Measurements from ENCODE around the gene STRADA.

DNA sequence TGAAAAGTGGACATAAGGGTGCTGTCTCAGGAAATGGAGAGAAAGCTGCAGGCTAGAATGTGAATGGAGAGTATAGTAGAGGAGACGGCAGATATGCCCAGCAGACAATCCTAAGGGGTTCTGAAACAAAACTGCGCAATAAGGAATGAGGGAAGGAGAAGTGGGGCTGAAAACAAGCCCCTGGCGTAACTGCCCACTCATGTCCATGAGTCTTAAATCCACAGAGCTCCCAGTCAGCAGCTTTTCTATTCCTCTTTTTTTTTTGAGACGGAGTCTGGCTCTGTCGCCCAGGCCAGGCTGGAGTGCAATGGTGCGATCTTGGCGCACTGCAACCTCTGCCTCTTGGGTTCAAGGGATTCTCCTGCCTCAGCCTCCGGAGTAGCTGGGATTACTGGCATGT lies 5.9 kb downstream of the STRADA start:
- TF ChIP-seq, protein P1, sequence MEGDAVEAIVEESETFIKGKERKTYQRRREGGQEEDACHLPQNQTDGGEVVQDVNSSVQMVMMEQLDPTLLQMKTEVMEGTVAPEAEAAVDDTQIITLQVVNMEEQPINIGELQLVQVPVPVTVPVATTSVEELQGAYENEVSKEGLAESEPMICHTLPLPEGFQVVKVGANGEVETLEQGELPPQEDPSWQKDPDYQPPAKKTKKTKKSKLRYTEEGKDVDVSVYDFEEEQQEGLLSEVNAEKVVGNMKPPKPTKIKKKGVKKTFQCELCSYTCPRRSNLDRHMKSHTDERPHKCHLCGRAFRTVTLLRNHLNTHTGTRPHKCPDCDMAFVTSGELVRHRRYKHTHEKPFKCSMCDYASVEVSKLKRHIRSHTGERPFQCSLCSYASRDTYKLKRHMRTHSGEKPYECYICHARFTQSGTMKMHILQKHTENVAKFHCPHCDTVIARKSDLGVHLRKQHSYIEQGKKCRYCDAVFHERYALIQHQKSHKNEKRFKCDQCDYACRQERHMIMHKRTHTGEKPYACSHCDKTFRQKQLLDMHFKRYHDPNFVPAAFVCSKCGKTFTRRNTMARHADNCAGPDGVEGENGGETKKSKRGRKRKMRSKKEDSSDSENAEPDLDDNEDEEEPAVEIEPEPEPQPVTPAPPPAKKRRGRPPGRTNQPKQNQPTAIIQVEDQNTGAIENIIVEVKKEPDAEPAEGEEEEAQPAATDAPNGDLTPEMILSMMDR (conservative IDR thresholded peaks at IDR 0.05; ENCODE audit: low read depth in 2 of 2): no peak
- no peak for TF ChIP-seq EZH2phosphoT487 (IDR thresholded peaks at IDR 0.05; ENCODE audit: unreplicated experiment)
- TF ChIP-seq EZH2 (IDR thresholded peaks at IDR 0.05; ENCODE audit: low read depth, unreplicated experiment): no peak
- no peak for TF ChIP-seq CREB1 (CRISPR knock-in tag; IDR thresholded peaks at IDR 0.05; ENCODE audit: low read depth)
- no peak for TF ChIP-seq NANOG (IDR thresholded peaks at IDR 0.05; ENCODE audit: borderline replicate concordance)
- no peak for TF ChIP-seq POLR2AphosphoS5 (IDR thresholded peaks at IDR 0.05; ENCODE audit: low read depth)
- TF ChIP-seq, protein P2, sequence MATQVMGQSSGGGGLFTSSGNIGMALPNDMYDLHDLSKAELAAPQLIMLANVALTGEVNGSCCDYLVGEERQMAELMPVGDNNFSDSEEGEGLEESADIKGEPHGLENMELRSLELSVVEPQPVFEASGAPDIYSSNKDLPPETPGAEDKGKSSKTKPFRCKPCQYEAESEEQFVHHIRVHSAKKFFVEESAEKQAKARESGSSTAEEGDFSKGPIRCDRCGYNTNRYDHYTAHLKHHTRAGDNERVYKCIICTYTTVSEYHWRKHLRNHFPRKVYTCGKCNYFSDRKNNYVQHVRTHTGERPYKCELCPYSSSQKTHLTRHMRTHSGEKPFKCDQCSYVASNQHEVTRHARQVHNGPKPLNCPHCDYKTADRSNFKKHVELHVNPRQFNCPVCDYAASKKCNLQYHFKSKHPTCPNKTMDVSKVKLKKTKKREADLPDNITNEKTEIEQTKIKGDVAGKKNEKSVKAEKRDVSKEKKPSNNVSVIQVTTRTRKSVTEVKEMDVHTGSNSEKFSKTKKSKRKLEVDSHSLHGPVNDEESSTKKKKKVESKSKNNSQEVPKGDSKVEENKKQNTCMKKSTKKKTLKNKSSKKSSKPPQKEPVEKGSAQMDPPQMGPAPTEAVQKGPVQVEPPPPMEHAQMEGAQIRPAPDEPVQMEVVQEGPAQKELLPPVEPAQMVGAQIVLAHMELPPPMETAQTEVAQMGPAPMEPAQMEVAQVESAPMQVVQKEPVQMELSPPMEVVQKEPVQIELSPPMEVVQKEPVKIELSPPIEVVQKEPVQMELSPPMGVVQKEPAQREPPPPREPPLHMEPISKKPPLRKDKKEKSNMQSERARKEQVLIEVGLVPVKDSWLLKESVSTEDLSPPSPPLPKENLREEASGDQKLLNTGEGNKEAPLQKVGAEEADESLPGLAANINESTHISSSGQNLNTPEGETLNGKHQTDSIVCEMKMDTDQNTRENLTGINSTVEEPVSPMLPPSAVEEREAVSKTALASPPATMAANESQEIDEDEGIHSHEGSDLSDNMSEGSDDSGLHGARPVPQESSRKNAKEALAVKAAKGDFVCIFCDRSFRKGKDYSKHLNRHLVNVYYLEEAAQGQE (IDR thresholded peaks at IDR 0.05; ENCODE audit: unreplicated experiment): no peak
- TF ChIP-seq, protein P3, sequence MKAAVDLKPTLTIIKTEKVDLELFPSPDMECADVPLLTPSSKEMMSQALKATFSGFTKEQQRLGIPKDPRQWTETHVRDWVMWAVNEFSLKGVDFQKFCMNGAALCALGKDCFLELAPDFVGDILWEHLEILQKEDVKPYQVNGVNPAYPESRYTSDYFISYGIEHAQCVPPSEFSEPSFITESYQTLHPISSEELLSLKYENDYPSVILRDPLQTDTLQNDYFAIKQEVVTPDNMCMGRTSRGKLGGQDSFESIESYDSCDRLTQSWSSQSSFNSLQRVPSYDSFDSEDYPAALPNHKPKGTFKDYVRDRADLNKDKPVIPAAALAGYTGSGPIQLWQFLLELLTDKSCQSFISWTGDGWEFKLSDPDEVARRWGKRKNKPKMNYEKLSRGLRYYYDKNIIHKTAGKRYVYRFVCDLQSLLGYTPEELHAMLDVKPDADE (IDR thresholded peaks at IDR 0.05): no peak
- TF ChIP-seq, protein P4, sequence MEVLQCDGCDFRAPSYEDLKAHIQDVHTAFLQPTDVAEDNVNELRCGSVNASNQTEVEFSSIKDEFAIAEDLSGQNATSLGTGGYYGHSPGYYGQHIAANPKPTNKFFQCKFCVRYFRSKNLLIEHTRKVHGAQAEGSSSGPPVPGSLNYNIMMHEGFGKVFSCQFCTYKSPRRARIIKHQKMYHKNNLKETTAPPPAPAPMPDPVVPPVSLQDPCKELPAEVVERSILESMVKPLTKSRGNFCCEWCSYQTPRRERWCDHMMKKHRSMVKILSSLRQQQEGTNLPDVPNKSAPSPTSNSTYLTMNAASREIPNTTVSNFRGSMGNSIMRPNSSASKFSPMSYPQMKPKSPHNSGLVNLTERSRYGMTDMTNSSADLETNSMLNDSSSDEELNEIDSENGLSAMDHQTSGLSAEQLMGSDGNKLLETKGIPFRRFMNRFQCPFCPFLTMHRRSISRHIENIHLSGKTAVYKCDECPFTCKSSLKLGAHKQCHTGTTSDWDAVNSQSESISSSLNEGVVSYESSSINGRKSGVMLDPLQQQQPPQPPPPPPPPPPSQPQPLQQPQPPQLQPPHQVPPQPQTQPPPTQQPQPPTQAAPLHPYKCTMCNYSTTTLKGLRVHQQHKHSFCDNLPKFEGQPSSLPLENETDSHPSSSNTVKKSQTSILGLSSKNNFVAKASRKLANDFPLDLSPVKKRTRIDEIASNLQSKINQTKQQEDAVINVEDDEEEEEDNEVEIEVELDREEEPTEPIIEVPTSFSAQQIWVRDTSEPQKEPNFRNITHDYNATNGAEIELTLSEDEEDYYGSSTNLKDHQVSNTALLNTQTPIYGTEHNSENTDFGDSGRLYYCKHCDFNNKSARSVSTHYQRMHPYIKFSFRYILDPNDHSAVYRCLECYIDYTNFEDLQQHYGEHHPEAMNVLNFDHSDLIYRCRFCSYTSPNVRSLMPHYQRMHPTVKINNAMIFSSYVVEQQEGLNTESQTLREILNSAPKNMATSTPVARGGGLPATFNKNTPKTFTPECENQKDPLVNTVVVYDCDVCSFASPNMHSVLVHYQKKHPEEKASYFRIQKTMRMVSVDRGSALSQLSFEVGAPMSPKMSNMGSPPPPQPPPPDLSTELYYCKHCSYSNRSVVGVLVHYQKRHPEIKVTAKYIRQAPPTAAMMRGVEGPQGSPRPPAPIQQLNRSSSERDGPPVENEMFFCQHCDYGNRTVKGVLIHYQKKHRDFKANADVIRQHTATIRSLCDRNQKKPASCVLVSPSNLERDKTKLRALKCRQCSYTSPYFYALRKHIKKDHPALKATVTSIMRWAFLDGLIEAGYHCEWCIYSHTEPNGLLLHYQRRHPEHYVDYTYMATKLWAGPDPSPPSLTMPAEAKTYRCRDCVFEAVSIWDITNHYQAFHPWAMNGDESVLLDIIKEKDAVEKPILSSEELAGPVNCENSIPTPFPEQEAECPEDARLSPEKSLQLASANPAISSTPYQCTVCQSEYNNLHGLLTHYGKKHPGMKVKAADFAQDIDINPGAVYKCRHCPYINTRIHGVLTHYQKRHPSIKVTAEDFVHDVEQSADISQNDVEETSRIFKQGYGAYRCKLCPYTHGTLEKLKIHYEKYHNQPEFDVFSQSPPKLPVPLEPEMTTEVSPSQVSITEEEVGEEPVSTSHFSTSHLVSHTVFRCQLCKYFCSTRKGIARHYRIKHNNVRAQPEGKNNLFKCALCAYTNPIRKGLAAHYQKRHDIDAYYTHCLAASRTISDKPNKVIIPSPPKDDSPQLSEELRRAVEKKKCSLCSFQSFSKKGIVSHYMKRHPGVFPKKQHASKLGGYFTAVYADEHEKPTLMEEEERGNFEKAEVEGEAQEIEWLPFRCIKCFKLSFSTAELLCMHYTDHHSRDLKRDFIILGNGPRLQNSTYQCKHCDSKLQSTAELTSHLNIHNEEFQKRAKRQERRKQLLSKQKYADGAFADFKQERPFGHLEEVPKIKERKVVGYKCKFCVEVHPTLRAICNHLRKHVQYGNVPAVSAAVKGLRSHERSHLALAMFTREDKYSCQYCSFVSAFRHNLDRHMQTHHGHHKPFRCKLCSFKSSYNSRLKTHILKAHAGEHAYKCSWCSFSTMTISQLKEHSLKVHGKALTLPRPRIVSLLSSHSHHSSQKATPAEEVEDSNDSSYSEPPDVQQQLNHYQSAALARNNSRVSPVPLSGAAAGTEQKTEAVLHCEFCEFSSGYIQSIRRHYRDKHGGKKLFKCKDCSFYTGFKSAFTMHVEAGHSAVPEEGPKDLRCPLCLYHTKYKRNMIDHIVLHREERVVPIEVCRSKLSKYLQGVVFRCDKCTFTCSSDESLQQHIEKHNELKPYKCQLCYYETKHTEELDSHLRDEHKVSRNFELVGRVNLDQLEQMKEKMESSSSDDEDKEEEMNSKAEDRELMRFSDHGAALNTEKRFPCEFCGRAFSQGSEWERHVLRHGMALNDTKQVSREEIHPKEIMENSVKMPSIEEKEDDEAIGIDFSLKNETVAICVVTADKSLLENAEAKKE (CRISPR knock-in tag; IDR thresholded peaks at IDR 0.05): no peak
- no peak for TF ChIP-seq STAT1 (IDR thresholded peaks at IDR 0.05; ENCODE audit: unreplicated experiment)
